GM08714 (cell line): Measurements from ENCODE around the gene HIBADH.

Experiments
- H3K4me3 ChIP-seq: fragments of 200-500 bp; sonication (Bioruptor generic); 2 replicates; pipeline ENCODE4 v1.5.1; 2014; ENCODE audit warnings: mild to moderate bottlenecking, low read length, inconsistent platforms
- ZNF274 ChIP-seq: IDR thresholded peaks from 2 replicates; pipeline ENCODE4 v1.6.1; 2012; ENCODE audit warnings: mild to moderate bottlenecking, low read depth, low read length

The HIBADH gene

DNA sequence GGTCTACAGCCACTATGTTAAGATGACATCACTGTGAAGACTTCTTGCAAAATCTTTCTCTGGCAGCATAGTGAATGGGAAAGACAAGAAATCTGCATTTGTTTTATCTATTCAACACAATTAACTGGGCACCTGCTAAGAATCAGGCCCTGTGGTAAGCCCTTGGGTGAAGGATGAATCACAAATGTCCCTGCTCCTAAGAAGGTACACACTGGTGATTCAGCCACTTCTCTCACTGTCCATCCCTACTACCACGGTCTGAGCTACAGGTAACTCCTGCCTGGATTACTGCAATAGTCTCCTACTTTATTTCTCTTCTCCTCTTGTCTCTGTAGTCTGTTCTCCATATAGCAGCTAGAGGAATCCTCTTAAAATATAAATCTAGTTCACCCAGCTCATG, 116.1 kb downstream of the HIBADH start:
- H3K4me3 ChIP-seq, result no peak overlapping the region

GRCh38 chr7:27535795-27536194, 126.9 kb downstream of the HIBADH start:
- H3K4me3 ChIP-seq, result no peak overlapping the region
- no peak for TF ChIP-seq ZNF274

More for the DNA sequence above, 116.1 kb downstream of the HIBADH start:
- TF ChIP-seq ZNF274, result no peak

- H3K4me3 ChIP-seq, result no peak overlapping the region
- no peak for TF ChIP-seq ZNF274
These were observed 129.0 kb downstream of the HIBADH start for GRCh38 chr7:27533652-27534081.

GRCh38 chr7:27532314-27532713, 130.4 kb downstream of the HIBADH start:
- H3K4me3 ChIP-seq, result no peak overlapping the region
- no peak for TF ChIP-seq ZNF274

GRCh38 chr7:27527348-27527714, 135.4 kb downstream of the HIBADH start:
- no peak for TF ChIP-seq ZNF274
- H3K4me3 ChIP-seq, result no peak overlapping the region

DNA sequence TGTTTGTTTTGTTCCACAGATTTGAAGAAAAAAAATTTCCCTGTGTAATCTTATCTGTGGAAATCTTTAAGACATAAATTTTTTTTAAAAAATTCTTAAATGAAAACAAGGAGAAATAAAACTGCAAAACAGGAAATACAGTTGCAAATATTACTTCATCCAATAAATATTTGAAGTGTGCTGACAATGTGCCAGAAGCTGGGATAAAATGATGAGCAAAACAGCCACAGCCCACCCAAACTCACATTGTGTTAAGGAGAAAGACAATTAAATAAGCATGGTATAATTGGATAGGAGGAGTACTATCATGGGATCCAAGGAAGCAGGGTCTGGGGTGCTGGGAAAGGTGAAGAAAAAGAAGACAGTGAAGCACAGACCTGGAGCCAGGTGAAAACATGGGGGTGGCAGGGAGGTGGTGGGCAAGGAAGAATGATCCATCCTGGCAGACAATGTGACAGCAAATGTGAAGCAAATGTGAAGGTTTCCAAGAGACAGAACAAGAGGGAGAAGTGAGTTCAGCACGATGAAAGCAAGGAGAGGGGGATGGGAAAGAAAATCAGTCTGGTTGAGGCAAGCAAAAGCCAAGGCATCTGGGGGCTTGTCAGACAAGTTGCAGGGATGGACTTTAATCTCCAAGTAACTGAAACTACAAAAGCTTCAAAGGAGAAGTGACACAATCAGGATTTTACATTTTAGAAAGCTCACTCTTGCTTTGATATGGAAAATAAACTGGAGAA, 135.9 kb downstream of the HIBADH start:
- no peak for TF ChIP-seq ZNF274

GRCh38 chr7:27526131-27526530, 136.6 kb downstream of the HIBADH start:
- no peak for TF ChIP-seq ZNF274
- no peak overlapping the region for H3K4me3 ChIP-seq

More for the DNA sequence above, 135.9 kb downstream of the HIBADH start:
- no peak overlapping the region for H3K4me3 ChIP-seq

DNA sequence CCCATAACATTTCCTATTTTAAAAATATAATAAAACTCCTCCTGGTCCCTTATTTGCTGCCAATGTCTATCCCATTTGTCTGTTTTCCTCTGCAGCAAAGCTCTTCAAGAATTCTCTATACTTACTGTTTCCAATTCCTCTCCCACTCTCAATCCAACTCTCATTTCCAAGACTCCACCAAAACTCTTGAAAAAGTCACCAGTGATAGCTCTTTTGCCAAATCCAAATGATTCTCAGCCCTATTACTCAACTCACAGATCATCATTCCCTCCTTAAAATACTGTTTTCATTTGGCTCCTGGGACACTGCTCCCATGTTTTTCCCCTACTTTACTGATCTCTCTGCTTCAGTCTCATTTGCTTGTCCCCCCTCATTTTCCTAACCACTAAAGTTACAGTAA, 139.4 kb downstream of the HIBADH start:
- no peak overlapping the region for H3K4me3 ChIP-seq
- no peak for TF ChIP-seq ZNF274

DNA sequence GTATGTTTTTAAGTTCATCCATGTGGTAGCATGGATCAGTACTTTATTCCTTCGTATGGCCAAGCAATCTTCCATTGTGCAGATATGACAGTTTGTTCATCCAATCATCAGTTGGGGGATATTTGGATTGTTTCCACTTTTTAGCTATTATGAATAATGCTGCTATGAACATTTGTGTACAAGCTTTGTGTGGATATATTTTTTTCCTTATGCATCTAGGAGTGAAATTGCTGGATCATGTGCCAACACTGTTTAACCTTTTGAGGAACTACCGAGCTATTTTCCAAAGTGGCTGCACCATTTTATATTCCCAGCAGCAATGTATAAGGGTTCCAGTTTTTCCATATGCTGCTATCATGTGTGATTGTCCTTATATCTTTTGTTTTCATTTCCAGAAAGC, 140.1 kb downstream of the HIBADH start:
- no peak overlapping the region for H3K4me3 ChIP-seq

GRCh38 chr7:27520815-27521790, 141.6 kb downstream of the HIBADH start:
- H3K4me3 ChIP-seq, result no peak overlapping the region
- TF ChIP-seq ZNF274, result no peak

More for the DNA sequence above, 140.1 kb downstream of the HIBADH start:
- TF ChIP-seq ZNF274, result no peak

DNA sequence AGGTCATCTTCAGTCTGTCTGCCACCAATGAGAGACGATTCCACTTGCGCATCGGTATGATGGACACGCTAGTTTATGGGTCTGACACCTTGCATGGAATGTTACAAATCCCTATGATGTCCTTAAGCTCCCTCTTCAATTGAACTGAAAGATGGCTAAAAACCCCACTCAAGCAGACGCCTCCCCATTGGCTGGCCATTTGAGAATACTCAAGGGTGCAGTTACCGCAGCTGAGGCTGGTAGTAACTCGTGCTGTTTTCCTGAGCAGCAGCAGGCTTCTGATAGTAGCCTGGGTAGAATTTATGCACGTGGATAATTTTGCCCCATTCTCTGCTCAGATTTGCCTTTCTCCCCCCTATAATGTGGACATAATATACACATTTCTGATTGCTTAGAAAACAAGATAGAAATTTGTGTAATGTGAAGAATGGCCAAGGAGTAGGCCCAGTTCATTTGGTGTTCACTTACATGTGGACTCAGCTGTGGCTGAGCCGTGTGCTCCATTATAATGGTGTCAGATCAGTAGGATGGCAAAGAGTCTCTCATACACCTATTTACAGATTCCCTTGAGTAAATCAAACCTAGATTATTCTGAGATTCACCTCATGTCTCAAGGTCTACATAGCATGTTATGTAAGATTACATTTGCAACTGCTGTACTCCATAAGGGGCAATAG, 142.8 kb downstream of the HIBADH start:
- no peak overlapping the region for H3K4me3 ChIP-seq
- no peak for TF ChIP-seq ZNF274

GRCh38 chr7:27518561-27519350, 143.9 kb downstream of the HIBADH start:
- H3K4me3 ChIP-seq, result no peak overlapping the region
- TF ChIP-seq ZNF274, result no peak

DNA sequence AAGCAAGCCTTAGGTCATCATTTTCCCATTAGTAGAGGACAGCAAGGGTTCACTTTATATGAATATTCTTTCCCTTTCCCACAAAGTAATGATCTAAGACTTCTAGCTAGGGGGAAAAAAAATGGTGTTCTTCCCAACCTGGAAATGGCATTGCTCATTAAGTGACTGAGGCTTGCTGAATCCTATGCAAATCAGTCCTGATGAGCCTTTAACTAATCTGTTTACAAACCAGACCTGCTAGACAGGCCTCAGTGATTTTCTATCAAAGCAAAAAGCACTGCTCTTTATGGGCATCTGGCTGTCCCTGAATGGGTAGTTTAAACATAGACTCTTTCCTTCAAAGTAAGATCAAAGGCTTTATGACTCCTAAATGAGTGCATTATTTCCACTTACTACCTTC, 146.3 kb downstream of the HIBADH start:
- no peak overlapping the region for H3K4me3 ChIP-seq
- no peak for TF ChIP-seq ZNF274
